ENCODE results near the gene NDRG2. TPM values are rescaled to one million over a fixed set of nuclear protein-coding genes. Genes with fewer than 3 reads are reported as not detected.
"Not testable (repeated sequence)": the region's sequence is repeated elsewhere in the genome, so short reads cannot be mapped to it uniquely, and the experiment has no call there.

The NDRG2 gene
- total and polyA plus RNA-seq, 8 donors: 25.6 to 158 (median 131) TPM

DNA sequence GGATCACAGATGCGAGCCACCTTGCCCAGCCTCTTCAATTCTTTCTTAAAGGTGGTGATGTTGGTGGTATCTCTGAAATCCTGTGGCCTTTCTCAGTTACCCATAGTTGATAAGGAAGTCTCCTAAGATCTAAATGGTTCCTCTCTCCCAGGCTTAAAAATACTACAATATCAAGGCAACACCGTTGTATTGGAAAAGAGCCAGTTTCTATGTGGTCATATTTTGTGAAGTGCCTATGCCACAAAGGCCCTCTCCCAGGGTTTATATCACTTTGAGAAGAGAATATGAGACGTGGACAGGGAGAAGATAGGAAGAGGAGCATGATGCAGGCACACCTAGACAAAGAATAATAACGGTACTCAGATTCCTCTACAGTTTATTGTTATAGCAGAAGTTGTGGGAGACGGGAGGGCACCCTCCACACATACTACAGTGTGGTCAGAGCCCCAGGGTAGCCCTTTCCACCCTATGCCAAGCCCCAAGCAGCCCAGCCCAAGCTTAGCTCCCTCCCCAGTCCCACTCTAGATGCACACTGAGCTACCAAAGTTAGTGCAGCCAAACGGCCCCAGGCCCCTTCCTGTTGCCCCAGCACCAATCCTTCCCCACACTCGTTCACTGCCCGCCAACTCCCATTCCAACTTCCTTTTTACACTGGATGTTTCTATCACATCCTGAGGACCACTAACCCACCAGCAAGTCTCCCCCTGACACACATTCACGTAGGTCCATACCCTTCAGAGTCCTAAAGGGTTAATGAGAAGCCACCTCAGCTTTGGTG lies 8.3 kb downstream of the NDRG2 start:
- ATAC-seq: no peak
- Histone ChIP-seq H3K36me3 (peaks cover 0 to 14% of the 10 kb centered on the region in 2 donors), H3K4me1 (peaks cover 0 to 13% of the 10 kb centered on the region in 2 donors), H3K27me3 (no peaks in the 10 kb centered on the region), H3K9me3 (no peaks in the 10 kb centered on the region), H3K4me3 (no peak overlapping the region), H3K27ac (no peak overlapping the region)
- intact Hi-C loops (cut with DNase I): loop anchor here in 1 of 2 donors (5.0 kb wide), 1 partner anchor 76 kb away; no protein-coding TSS in a partner anchor
- DNase-seq: no peak
- TF ChIP-seq, protein P1, sequence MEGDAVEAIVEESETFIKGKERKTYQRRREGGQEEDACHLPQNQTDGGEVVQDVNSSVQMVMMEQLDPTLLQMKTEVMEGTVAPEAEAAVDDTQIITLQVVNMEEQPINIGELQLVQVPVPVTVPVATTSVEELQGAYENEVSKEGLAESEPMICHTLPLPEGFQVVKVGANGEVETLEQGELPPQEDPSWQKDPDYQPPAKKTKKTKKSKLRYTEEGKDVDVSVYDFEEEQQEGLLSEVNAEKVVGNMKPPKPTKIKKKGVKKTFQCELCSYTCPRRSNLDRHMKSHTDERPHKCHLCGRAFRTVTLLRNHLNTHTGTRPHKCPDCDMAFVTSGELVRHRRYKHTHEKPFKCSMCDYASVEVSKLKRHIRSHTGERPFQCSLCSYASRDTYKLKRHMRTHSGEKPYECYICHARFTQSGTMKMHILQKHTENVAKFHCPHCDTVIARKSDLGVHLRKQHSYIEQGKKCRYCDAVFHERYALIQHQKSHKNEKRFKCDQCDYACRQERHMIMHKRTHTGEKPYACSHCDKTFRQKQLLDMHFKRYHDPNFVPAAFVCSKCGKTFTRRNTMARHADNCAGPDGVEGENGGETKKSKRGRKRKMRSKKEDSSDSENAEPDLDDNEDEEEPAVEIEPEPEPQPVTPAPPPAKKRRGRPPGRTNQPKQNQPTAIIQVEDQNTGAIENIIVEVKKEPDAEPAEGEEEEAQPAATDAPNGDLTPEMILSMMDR (IDR thresholded peaks at IDR 0.05): no peak

DNA sequence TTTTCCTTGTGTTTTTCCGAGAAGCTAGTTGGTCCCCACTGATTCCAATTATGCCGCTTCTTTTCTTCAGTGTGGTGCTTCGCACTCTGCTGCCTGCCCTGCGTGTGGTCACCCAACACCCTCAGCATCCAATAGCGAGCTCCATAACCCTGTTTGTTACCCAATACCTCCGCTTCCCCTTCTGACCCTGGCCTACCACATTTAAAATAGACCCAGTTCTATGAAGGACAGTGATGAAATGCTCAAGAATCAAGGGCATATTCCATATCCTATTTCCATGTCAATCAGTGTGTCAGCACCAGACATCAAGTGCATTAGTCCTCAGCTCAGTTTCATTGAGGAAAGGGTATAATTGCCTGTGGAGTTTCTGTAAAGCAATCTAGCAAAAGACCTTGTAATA lies 9.5 kb downstream of the NDRG2 start:
- peaks cover 0 to 9% of the 10 kb centered on the region in 2 donors for H3K36me3 ChIP-seq
- intact Hi-C loops (cut with DNase I): loop anchor here in 1 of 2 donors (2.0 to 5.0 kb wide), 2 partner anchors 25 to 77 kb away; no protein-coding TSS in a partner anchor
- ATAC-seq: peak; percentile 18
- no peak overlapping the region for H3K4me3 ChIP-seq
- H3K27ac ChIP-seq: no peak overlapping the region
- no peaks in the 10 kb centered on the region for H3K9me3 ChIP-seq
- TF ChIP-seq, protein P1 (IDR thresholded peaks at IDR 0.05): no peak
- peaks cover 0 to 13% of the 10 kb centered on the region in 2 donors for H3K4me1 ChIP-seq
- H3K27me3 ChIP-seq: no peaks in the 10 kb centered on the region
- DNase-seq: no peak

DNA sequence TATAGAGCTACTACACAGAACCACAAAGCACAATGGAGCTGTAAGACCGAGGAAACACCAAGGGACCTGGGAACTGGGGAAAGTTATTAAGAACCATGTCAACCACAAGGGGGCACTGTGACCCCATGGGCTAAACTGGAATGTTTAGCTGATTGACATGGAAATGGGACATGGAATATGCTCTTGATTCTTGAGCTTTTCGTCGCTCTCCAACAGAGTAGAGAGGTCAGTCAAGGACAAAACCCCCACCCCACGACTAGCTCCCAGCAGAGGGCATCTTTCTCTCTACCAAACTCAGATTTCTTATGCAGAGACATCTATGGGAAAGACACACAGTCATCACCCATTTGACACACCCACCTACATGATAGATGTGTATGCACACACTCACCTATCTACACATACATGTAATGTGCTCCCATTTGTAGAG lies 10.1 kb downstream of the NDRG2 start:
- Histone ChIP-seq H3K27me3 (no peaks in the 10 kb centered on the region), H3K36me3 (peaks cover 0 to 9% of the 10 kb centered on the region in 2 donors), H3K27ac (no peak overlapping the region), H3K9me3 (no peaks in the 10 kb centered on the region), H3K4me3 (no peak overlapping the region), H3K4me1 (peaks cover 0 to 13% of the 10 kb centered on the region in 2 donors)
- TF ChIP-seq, protein P1 (IDR thresholded peaks at IDR 0.05): peak; percentile 84 to 95
- peak in 3 of 4 donors; percentile 70 to 92 (median 88) for DNase-seq
- intact Hi-C loops (cut with DNase I): loop anchor here in 1 of 2 donors (2.0 to 5.0 kb wide), 2 partner anchors 26 to 78 kb away; no protein-coding TSS in a partner anchor
- ATAC-seq: peak; percentile 97

DNA sequence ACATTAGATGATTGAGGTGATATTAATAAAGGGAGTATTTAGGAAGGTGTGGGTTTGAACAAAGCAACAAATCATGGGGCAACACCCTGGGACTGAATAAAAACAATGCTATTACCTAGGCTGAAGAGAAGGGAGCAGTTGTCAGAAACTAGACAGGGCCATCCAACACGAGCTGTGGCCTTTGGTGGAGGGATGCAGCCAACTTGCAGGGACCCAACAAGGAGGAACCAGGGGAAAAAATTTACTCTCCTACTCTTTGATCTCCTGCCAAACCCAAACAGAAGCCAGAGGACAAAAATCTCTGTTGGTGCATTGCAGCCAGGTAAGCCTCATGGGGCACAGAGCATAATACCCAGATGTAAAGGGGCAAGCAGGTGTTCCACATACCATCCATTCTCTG lies 13.7 kb downstream of the NDRG2 start:
- Histone ChIP-seq H3K27ac (no peak overlapping the region), H3K27me3 (no peaks in the 10 kb centered on the region), H3K36me3 (no peaks in the 10 kb centered on the region), H3K4me3 (no peak overlapping the region), H3K9me3 (no peaks in the 10 kb centered on the region), H3K4me1 (peaks cover 0 to 10% of the 10 kb centered on the region in 2 donors)
- ATAC-seq: no peak
- TF ChIP-seq, protein P1 (IDR thresholded peaks at IDR 0.05): no peak
- intact Hi-C loops (cut with DNase I): no loop called here
- no peak for DNase-seq

DNA sequence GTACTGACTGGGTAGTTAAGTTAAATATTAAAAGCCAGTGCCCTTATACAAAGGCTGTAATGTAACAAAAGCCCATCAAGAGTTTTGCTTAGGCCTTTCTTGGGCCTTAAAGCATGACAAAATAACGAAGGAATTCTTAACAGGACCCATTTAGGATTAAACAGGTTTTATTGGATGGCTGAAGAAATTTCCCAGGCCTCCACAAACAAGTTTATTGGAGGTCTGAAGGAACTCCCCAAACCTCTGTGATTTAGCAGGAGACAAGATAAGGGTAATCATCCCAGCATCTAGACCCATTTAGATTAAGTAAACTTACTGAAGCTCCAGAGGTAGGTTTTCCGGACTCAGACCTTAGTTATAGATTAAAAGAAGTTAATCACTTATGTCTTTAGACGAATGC lies 15.1 kb downstream of the NDRG2 start:
- H3K9me3 ChIP-seq; ATAC-seq; H3K36me3 ChIP-seq; DNase-seq; H3K4me3 ChIP-seq; H3K27me3 ChIP-seq; H3K4me1 ChIP-seq; H3K27ac ChIP-seq; intact Hi-C loops (cut with DNase I): not testable (repeated sequence)
